SK-N-MC (cell line): ENCODE measurements around the gene MAT2A.

Experiments used
- EZH2 ChIP-seq: fragments of 200-600 bp; sonication (generic); IDR thresholded peaks from one replicate; pipeline ENCODE4 v1.6.1; 2017; ENCODE audit warnings: antibody characterized with exemption
- POLR2AphosphoS5 ChIP-seq: IDR thresholded peaks from 2 replicates; pipeline ENCODE4 v1.6.1; 2012; ENCODE audit warnings: mild to moderate bottlenecking, low read depth, low read length, borderline replicate concordance

DNA sequence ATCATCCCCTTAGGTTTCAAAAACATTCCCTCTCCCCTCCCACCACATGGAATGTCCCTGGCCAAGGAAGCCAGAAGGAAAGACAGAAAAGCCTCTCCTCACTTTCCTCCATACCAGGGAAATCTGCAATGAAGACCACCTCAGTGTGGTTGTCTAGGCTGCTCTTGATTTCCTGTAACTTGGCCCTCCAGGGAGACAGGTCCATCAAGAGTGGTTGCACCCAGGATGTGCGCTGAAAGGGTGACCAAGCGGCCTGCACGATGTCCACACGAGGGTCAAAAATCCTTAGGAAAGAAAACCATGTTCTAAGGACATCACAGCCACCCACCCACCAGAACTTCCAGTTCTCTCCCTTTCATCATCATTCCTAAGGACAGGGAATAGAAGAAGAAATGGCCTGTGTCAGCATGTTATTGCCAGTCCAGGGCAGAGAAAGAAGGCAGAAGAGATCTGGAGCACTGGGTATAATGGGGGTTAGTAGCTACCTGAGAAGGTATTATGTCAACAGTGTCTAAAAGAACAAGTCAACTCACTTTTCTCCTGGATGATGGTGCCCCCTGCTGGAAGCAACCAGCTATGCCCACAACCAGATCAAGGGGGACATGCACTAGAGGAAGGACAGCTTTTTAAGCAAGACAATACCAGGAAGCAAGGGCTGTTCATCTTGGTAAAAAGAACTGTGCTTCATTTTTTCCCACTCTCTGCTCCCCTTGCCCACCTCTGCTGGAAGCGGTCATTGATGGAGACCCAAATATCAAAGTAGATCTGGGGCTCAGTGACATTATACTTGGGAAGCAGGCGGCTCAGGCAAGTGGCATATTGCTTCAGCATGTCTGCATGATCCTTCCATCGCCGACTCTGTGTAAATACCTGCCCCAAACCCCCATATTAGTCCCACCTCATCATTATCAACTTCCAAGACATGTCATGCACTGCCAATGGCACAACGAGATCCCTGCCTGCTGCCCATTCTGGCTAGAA, 13.0 kb downstream of the MAT2A start:
- TF ChIP-seq EZH2 (no peak), POLR2AphosphoS5 (0 out of 2 replicates have a peak, but pooled peaks have one; percentile 19)
